HK-2 (cell line): ENCODE data around the gene ATP6V0B.

ENCODE experiments used
- DNase-seq: peaks from one replicate; pipeline ENCODE4 v3.0.0-alpha.2; 2018; ENCODE audit not compliant: unreplicated experiment

ATP6V0B gene

GRCh38 chr1:44002606-44003157, 27.9 kb downstream of the ATP6V0B start:
- no peak for DNase-seq

GRCh38 chr1:44008259-44008658, 33.5 kb downstream of the ATP6V0B start:
- DNase-seq = no peak

GRCh38 chr1:44010935-44011471, 36.2 kb downstream of the ATP6V0B start:
- no peak for DNase-seq

- DNase-seq = no peak
These were observed 37.6 kb downstream of the ATP6V0B start for GRCh38 chr1:44012404-44012803.

- DNase-seq = no peak
These were observed 38.3 kb downstream of the ATP6V0B start for GRCh38 chr1:44012941-44013609.

GRCh38 chr1:44013949-44014348, 39.2 kb downstream of the ATP6V0B start:
- no peak for DNase-seq

- DNase-seq = no peak
These were observed 39.8 kb downstream of the ATP6V0B start for GRCh38 chr1:44014365-44015104.

GRCh38 chr1:44015206-44015605, 40.4 kb downstream of the ATP6V0B start:
- no peak for DNase-seq

GRCh38 chr1:44016041-44016889, 41.5 kb downstream of the ATP6V0B start:
- DNase-seq = no peak

- no peak for DNase-seq
These were observed 42.2 kb downstream of the ATP6V0B start for GRCh38 chr1:44016890-44017400.

- DNase-seq = no peak
These were observed 44.7 kb downstream of the ATP6V0B start for GRCh38 chr1:44019466-44019948.

GRCh38 chr1:44020464-44020863, 45.7 kb downstream of the ATP6V0B start:
- DNase-seq = no peak

- DNase-seq = no peak
These were observed 46.4 kb downstream of the ATP6V0B start for GRCh38 chr1:44021156-44021555.

- DNase-seq = no peak
These were observed 47.0 kb downstream of the ATP6V0B start for GRCh38 chr1:44021581-44022321.

- DNase-seq = no peak
These were observed 49.5 kb downstream of the ATP6V0B start for GRCh38 chr1:44024031-44024902.

- no peak for DNase-seq
These were observed 50.3 kb downstream of the ATP6V0B start for GRCh38 chr1:44024903-44025525.

GRCh38 chr1:44025816-44026215, 51.1 kb downstream of the ATP6V0B start:
- no peak for DNase-seq

- DNase-seq = no peak
These were observed 52.6 kb downstream of the ATP6V0B start for GRCh38 chr1:44027320-44027719.
